ENCODE results near the gene CHRD. TPM values are rescaled to one million over a fixed set of nuclear protein-coding genes. Genes with fewer than 3 reads are reported as not detected.
A peak's percentile ranks its signal among the peaks of the same experiment; 100 is the strongest.

The CHRD gene
- total RNA-seq, 2 donors from 2014 or later: 2.0 TPM

GRCh38 chr3:184368586-184369183 lies 11.2 kb upstream of the CHRD start:
- H3K9me3 ChIP-seq: no peaks in the 10 kb centered on the region
- intact Hi-C loops (cut with DNase I): no loop called here
- H3K9ac ChIP-seq (ENCODE audit: low read depth in 2 of 2, low read length in 2 of 2): no peak overlapping the region
- no peak overlapping the region for H3K4me3 ChIP-seq
- no peak overlapping the region for H3K27ac ChIP-seq
- H3K27me3 ChIP-seq: no peaks in the 10 kb centered on the region
- no peak for TF ChIP-seq CTCF (IDR thresholded peaks at IDR 0.05)
- H3K4me1 ChIP-seq: peaks cover 6% of the 10 kb centered on the region
- DNase-seq: no peak
- peaks cover 6% of the 10 kb centered on the region for H3K36me3 ChIP-seq

- TF ChIP-seq CTCF (IDR thresholded peaks at IDR 0.05): peak; percentile 91
- intact Hi-C loops (cut with DNase I): loop anchor here (2.0 to 10.0 kb wide), 3 partner anchors 93 to 171 kb away; no protein-coding TSS in a partner anchor
- H3K4me1 ChIP-seq: no peaks in the 10 kb centered on the region
- H3K36me3 ChIP-seq: peaks cover 6% of the 10 kb centered on the region
- H3K27me3 ChIP-seq: no peaks in the 10 kb centered on the region
- no peak overlapping the region for H3K27ac ChIP-seq
- peak; percentile 76 for DNase-seq
- H3K4me3 ChIP-seq: no peak overlapping the region
- no peaks in the 10 kb centered on the region for H3K9me3 ChIP-seq
- H3K9ac ChIP-seq (ENCODE audit: low read depth in 2 of 2, low read length in 2 of 2): no peak overlapping the region
Observed at GRCh38 chr3:184371570-184372018, 8.3 kb upstream of the CHRD start.

GRCh38 chr3:184372296-184372821 lies 7.5 kb upstream of the CHRD start:
- H3K27ac ChIP-seq: no peak overlapping the region
- no peaks in the 10 kb centered on the region for H3K9me3 ChIP-seq
- no peak for DNase-seq
- no peak overlapping the region for H3K9ac ChIP-seq (ENCODE audit: low read depth in 2 of 2, low read length in 2 of 2)
- no peak for TF ChIP-seq CTCF (IDR thresholded peaks at IDR 0.05)
- no peaks in the 10 kb centered on the region for H3K4me1 ChIP-seq
- H3K4me3 ChIP-seq: no peak overlapping the region
- no peaks in the 10 kb centered on the region for H3K27me3 ChIP-seq
- peaks cover 6% of the 10 kb centered on the region for H3K36me3 ChIP-seq
- intact Hi-C loops (cut with DNase I): loop anchor here (2.0 to 10.0 kb wide), 2 partner anchors 92 to 170 kb away; no protein-coding TSS in a partner anchor

GRCh38 chr3:184372911-184373310 lies 6.9 kb upstream of the CHRD start:
- H3K9me3 ChIP-seq: no peaks in the 10 kb centered on the region
- H3K36me3 ChIP-seq: peaks cover 4% of the 10 kb centered on the region
- H3K27me3 ChIP-seq: no peaks in the 10 kb centered on the region
- H3K4me3 ChIP-seq: no peak overlapping the region
- intact Hi-C loops (cut with DNase I): loop anchor here (2.0 to 10.0 kb wide), 2 partner anchors 92 to 170 kb away; no protein-coding TSS in a partner anchor
- TF ChIP-seq CTCF (IDR thresholded peaks at IDR 0.05): no peak
- H3K4me1 ChIP-seq: no peaks in the 10 kb centered on the region
- H3K27ac ChIP-seq: no peak overlapping the region
- H3K9ac ChIP-seq (ENCODE audit: low read depth in 2 of 2, low read length in 2 of 2): no peak overlapping the region
- no peak for DNase-seq

GRCh38 chr3:184373422-184373821 lies 6.4 kb upstream of the CHRD start:
- no peaks in the 10 kb centered on the region for H3K4me1 ChIP-seq
- H3K27me3 ChIP-seq: no peaks in the 10 kb centered on the region
- peak overlapping the region in 1 of 2 donors; percentile 3 for H3K9ac ChIP-seq (ENCODE audit: low read depth in 2 of 2, low read length in 2 of 2)
- TF ChIP-seq CTCF (IDR thresholded peaks at IDR 0.05): no peak
- H3K36me3 ChIP-seq: no peaks in the 10 kb centered on the region
- no peaks in the 10 kb centered on the region for H3K9me3 ChIP-seq
- DNase-seq: no peak
- no peak overlapping the region for H3K4me3 ChIP-seq
- intact Hi-C loops (cut with DNase I): loop anchor here (2.0 to 10.0 kb wide), 2 partner anchors 91 to 169 kb away; no protein-coding TSS in a partner anchor
- H3K27ac ChIP-seq: no peak overlapping the region
